KMS-11 (cell line): ENCODE measurements around the gene CYP17A1.

Experiments
- H2AFZ ChIP-seq: fragments of 200-600 bp; sonication (generic); 2 replicates; pipeline ENCODE4 v1.6.1; 2016; ENCODE audit warnings: antibody characterized with exemption, mixed run types, low read depth
- H3K27ac ChIP-seq: fragments of 200-600 bp; sonication (generic); 2 replicates; pipeline ENCODE4 v1.6.1; 2016; ENCODE audit warnings: mild to moderate bottlenecking, mixed run types
- H3K27me3 ChIP-seq: fragments of 200-600 bp; sonication (generic); 2 replicates; pipeline ENCODE4 v1.6.1; 2017; ENCODE audit warnings: mild to moderate bottlenecking, low read depth, mixed run types, moderate library complexity; ENCODE audit not compliant: insufficient read depth
- H3K36me3 ChIP-seq: fragments of 200-600 bp; sonication (generic); 2 replicates; pipeline ENCODE4 v1.6.1; 2017; ENCODE audit warnings: mild to moderate bottlenecking, mixed run types; ENCODE audit not compliant: insufficient read depth
- H3K4me1 ChIP-seq: fragments of 200-600 bp; sonication (generic); 2 replicates; pipeline ENCODE4 v1.6.1; 2016; ENCODE audit warnings: mild to moderate bottlenecking, low read depth, mixed run types; ENCODE audit not compliant: poor library complexity, severe bottlenecking
- H3K4me2 ChIP-seq: fragments of 200-600 bp; sonication (generic); 2 replicates; pipeline ENCODE4 v1.7.0; 2016; ENCODE audit warnings: mild to moderate bottlenecking, mixed run types
- H3K4me3 ChIP-seq: fragments of 200-600 bp; sonication (generic); IDR thresholded peaks from 2 replicates; pipeline ENCODE4 v1.6.1; 2017; ENCODE audit warnings: low read depth, low read length, mixed read lengths; ENCODE audit not compliant: insufficient read depth
- H3K79me2 ChIP-seq: fragments of 200-600 bp; sonication (generic); 2 replicates; pipeline ENCODE4 v1.6.1; 2016; ENCODE audit warnings: low read depth, mixed run types; ENCODE audit not compliant: insufficient read depth
- H3K9ac ChIP-seq: fragments of 200-600 bp; sonication (generic); 2 replicates; pipeline ENCODE4 v1.6.1; 2016; ENCODE audit warnings: mild to moderate bottlenecking, mixed run types
- H4K20me1 ChIP-seq: fragments of 200-600 bp; sonication (generic); 2 replicates; pipeline ENCODE4 v1.6.1; 2016; ENCODE audit warnings: mild to moderate bottlenecking, mixed run types; ENCODE audit not compliant: insufficient read depth
- CTCF ChIP-seq: fragments of 200-600 bp; sonication (generic); conservative IDR thresholded peaks from 2 replicates; pipeline ENCODE4 v1.6.1; 2017; ENCODE audit warnings: low read depth, mild to moderate bottlenecking, antibody characterized with exemption, low read length, moderate library complexity, mixed read lengths

Gene CYP17A1

GRCh38 chr10:102791754-102792395 lies 45.3 kb downstream of the CYP17A1 start:
- H3K36me3 ChIP-seq: no peaks in the 10 kb centered on the region
- no peaks in the 10 kb centered on the region for H4K20me1 ChIP-seq
- H3K4me1 ChIP-seq: peaks cover 43% of the 10 kb centered on the region
- H3K79me2 ChIP-seq: no peaks in the 10 kb centered on the region
- no peak overlapping the region for H3K9ac ChIP-seq
- H3K4me2 ChIP-seq: no peak overlapping the region
- H3K4me3 ChIP-seq: no peak overlapping the region
- no peak overlapping the region for H2AFZ ChIP-seq
- H3K27me3 ChIP-seq: no peaks in the 10 kb centered on the region
- no peak overlapping the region for H3K27ac ChIP-seq
- TF ChIP-seq CTCF: no peak

GRCh38 chr10:102785818-102786217 lies 51.4 kb downstream of the CYP17A1 start:
- Histone ChIP-seq H3K9ac (no peak overlapping the region), H3K4me1 (peaks cover 34% of the 10 kb centered on the region), H3K4me3 (no peak overlapping the region), H3K27me3 (no peaks in the 10 kb centered on the region), H2AFZ (no peak overlapping the region), H3K79me2 (peaks cover 1% of the 10 kb centered on the region; the same call in 1 of the 2 replicates), H4K20me1 (no peaks in the 10 kb centered on the region), H3K36me3 (no peaks in the 10 kb centered on the region), H3K4me2 (no peak overlapping the region), H3K27ac (no peak overlapping the region)
- TF ChIP-seq CTCF: no peak

GRCh38 chr10:102783568-102783967 lies 53.6 kb downstream of the CYP17A1 start:
- Histone ChIP-seq H3K4me2 (no peak overlapping the region), H4K20me1 (no peaks in the 10 kb centered on the region), H3K79me2 (peaks cover 14% of the 10 kb centered on the region; the same call in 1 of the 2 replicates), H3K4me1 (peaks cover 34% of the 10 kb centered on the region), H3K27me3 (no peaks in the 10 kb centered on the region), H2AFZ (no peak overlapping the region), H3K9ac (no peak overlapping the region), H3K36me3 (no peaks in the 10 kb centered on the region), H3K4me3 (no peak overlapping the region), H3K27ac (no peak overlapping the region)
- no peak for TF ChIP-seq CTCF

DNA sequence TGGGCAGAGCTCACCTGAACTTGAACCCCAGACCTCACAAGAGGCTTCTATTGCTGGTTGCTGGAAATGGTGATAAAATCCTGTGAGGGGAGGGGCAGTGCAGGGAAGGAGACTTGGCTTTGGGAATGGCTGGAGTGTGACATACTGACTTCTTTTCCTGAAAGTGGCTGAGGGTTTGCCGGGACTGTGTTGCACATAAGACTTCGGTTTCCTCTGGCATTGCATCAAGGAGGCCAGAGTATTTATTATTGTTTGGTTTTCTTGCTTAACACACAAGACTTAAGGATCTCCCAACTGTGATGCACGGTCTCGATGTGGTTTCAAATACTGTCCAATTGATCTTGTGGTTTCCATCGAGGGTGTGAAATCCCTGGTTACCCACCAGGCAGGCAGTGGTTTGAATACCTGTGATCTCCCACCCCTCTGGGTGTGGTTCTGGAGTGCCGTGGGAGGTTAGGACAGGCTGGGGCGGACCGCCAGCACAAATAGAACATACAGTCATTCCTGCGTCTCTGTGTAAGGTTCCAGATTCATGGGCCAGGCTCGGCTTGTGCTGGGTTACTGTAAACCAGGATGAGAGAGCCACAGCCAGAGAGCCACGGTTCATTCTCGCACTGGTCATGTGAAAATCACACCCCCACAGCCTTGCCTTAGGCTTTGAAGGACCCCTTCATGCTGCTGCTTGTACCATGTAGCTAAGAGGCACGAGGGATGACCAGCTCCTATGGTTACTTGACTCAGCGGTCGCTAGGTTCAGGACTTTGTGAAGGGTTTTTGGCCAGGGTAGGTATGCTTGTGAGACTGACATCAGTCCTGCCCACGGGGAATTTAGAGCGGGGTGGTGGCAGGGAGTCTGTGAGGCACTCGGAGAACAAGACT lies 54.3 kb downstream of the CYP17A1 start:
- peaks cover 20% of the 10 kb centered on the region; the same call in 1 of the 2 replicates for H3K79me2 ChIP-seq
- no peak overlapping the region for H2AFZ ChIP-seq
- H3K9ac ChIP-seq: no peak overlapping the region
- H3K4me1 ChIP-seq: peaks cover 40% of the 10 kb centered on the region
- no peak overlapping the region for H3K27ac ChIP-seq
- no peaks in the 10 kb centered on the region for H3K36me3 ChIP-seq
- no peaks in the 10 kb centered on the region for H4K20me1 ChIP-seq
- H3K4me3 ChIP-seq: no peak overlapping the region
- no peaks in the 10 kb centered on the region for H3K27me3 ChIP-seq
- 0 out of 2 replicates have a peak overlapping the region, but pooled peaks have one; percentile 34 for H3K4me2 ChIP-seq
- no peak for TF ChIP-seq CTCF
